HK-2 (cell line): ENCODE results near the gene GRAMD2B.
"Not testable (repeated sequence)": the region's sequence is repeated elsewhere in the genome, so short reads cannot be mapped to it uniquely, and the experiment has no call there.

Experiments
- DNase-seq: peaks from one replicate; pipeline ENCODE4 v3.0.0-alpha.2; 2018; ENCODE audit not compliant: unreplicated experiment

GRAMD2B gene

DNA sequence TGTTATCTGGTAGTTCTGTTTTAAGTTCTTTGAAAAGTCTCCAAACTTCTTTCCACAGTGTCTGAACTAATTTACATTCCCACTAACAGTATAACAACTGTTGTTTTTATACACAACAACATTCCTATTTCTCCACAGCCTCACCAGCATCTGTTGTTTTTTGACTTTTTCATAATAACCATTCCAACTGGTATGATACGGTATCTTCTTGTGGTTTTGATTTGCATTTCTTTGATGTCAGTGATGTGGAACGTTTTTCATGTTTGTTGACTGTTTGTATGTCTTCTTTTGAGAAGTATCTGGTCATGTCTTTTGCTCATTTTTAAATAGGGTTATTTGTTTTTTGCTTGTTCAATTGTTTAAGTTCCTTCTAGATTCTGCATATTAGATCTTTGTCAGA is 12.6 kb upstream of the GRAMD2B start:
- DNase-seq: no peak

DNA sequence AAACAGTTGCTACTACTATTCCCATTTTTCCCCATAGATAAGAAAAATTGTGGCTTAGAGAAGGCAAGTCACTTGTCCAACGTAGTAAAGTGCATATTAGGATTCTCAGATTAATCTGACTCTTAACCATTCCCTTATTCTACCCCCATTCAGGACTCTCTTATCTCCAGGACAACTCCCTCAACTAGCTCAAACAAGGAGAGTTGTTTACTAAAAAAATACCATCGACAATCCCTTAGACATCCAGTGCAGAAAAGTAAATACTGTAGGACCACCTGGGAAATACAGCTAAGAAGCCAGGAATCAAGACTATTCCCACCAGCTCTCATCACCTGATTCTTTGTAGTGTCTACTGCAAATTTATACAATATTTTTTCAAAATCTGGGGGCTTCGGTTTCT is 9.4 kb upstream of the GRAMD2B start:
- no peak for DNase-seq

GRCh38 chr5:126414874-126415502 is 8.2 kb upstream of the GRAMD2B start:
- DNase-seq: no peak

GRCh38 chr5:126415789-126416188 is 7.4 kb upstream of the GRAMD2B start:
- no peak for DNase-seq

- no peak for DNase-seq
These were observed 6.8 kb upstream of the GRAMD2B start for GRCh38 chr5:126416266-126416925.

DNA sequence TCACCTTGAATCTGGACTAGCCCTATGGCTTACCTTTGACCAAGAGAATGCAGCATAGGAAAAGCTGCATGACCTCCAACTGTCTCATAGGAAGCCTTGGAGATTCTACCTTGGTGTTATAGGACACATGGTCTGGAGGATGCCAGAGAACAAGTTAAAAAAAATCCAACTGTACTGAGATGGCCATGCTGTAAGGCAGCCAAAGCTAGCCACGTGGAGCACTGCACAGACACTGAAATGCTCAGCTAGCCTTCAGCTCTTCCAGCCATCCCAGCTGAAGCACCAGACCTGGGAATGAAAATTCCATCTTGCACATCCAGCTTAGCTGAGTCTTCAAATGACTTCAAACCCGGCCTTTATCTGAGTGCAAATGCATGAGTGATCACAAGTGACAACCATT is 6.0 kb upstream of the GRAMD2B start:
- no peak for DNase-seq

DNA sequence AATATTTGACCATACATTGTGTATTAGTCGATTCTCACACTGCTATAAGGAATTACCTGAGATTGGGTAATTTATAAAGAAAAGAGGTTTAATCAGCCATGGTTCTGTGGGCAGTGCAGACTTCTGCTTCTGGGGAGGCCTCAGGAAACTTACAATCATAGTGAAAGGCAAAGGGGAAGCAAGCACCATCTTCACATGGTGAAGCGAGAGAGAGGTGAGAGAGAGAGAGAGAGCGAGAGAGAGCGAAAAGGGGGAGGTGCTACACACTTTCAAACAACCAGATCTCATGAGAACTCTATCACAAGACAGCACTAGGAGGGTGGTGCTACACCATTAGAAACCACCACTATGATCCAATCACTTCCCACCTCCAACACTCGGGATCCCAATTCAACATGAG is 4.1 kb upstream of the GRAMD2B start:
- DNase-seq: no peak

DNA sequence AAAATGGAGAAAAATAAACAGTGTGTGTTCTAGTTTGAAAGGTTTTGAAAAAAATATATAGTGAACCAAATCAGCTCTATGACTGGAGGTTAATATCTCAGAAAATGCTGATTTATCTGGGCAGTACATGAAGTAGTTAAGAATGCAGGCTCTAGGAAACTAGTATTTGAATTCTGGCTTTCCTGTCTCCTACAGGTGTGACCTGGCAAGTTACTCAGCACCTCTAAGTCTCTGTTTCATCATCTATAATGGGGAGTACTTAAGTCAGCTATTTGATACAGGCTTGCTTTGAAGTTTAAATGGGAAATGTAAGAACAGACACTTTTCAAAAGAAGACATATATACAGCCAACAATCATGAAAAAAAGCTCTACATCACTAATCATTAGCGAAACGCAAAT is 5.2 kb downstream of the GRAMD2B start:
- DNase-seq: no peak

DNA sequence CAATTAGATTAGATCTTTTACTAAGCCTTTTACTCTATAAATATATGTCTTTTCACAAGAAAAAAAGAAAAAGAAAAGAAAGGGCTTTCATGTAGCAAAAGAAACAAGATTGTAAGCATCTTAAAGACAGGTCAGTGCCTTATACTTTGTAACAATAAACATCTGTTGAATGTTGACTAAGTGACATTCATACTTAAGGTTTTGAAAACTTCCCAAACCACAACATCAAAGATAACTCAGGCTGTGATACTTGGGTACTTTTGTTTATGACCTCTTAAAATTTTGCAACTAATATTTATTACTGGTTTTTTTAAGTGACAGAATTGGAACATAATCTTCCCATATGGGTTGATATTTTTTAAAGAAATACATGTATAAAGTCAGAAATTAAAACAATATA is 7.4 kb downstream of the GRAMD2B start:
- DNase-seq: no peak

- DNase-seq: no peak
These were observed 10.5 kb downstream of the GRAMD2B start for GRCh38 chr5:126433701-126434100.

DNA sequence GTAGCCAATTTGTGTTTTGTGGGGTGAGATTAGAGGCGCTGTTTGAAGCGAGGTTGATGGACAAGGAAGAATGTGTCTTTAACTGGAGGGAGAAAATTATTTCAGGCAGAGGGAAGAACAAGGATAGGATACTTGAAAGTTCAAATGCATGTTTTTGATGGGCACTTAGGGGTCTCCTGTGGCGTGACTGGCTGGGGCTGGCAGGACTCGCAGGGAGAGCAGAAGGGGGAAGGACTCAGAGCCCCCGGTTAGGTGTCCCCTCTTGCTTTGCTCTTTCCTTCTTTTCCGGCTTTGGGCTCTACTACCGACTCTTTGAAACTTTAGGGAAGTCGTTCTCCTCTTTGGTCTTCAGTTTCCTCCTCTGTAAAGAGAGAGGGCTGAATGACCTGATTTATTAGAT is 12.1 kb downstream of the GRAMD2B start:
- no peak for DNase-seq

DNA sequence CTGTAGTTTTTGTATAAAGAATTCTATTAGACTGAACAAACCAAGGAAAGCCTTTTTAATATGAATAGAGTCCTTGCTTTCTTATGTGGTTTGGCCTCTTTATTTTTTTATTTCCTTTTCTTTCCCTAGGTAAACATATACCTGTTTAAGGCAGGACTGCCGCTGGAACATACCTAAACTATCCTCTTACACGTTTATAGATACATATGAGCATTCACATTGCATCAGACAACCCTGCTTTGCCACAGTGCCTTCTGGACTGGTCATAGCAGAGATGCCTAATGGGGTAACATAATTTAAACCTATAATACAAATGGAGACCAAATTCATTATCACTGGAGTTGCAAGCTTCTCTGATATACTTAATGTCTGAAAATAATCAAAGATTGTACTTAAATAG is 12.5 kb downstream of the GRAMD2B start:
- DNase-seq: no peak

DNA sequence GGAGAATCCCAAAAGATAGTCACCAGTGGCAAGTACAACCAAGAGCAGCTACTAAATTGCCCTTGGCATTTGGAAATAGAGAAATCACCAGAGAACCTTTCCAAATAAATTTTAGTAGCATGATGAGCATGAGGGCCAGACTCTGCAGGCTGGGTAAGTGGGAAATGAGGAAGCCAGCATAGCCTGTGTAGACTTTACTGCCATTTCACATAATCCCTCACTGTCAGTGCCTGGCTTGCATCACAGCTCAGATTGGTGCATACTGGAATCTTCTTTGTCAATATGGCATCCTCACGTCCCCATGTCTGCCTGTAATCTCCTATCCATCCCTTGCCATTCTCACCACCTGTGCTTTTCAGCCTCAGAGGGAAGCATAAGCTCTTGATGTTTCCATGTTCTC is 14.5 kb downstream of the GRAMD2B start:
- no peak for DNase-seq

- no peak for DNase-seq
These were observed 15.1 kb downstream of the GRAMD2B start for GRCh38 chr5:126438267-126438666.

- DNase-seq: no peak
These were observed 15.7 kb downstream of the GRAMD2B start for GRCh38 chr5:126438868-126439267.

GRCh38 chr5:126439724-126440123 is 16.5 kb downstream of the GRAMD2B start:
- not testable (repeated sequence) for DNase-seq

DNA sequence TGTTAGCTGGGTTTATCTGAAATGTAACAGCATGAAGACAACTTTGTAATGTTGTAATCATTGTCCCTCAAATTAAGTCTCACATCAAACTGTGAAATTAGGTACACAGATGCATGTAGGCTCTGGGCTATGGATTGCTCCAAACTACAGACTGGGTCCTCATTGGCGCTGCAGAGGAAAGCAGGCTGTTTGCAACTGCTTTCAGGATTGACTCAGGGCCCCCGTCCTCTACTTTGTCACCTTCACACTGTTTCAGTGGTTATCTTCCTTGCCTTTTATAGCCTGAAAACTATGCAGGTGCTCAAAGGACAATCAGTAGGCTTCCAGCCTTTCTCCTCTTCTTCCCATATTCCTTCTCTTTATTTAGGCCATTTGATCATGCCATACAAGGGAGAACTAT is 18.0 kb downstream of the GRAMD2B start:
- DNase-seq: no peak

DNA sequence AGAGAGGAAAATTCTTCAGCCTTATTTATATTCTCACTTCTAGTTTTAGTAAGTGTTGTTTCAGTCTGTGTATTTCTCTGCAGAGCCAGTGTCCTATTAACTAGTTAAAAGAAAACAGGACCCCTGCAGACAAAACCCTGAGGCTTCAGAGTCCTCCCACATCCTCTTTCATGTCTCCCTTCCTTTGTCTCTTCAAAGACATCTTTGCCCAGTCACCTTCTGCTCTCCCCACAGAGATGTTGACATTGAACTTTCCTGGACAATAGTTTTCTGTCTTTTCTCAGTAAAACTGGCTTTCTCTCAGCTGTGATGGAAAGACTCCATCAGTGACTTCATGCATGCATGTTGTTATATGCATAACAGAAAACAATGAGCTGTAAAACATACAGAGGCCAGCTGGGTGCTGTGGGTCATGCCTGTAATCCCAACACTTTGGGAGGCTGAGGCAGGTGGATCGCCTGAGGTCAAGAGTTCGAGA is 20.2 kb downstream of the GRAMD2B start:
- DNase-seq: no peak

- no peak for DNase-seq
These were observed 20.9 kb downstream of the GRAMD2B start for GRCh38 chr5:126444137-126444536.

DNA sequence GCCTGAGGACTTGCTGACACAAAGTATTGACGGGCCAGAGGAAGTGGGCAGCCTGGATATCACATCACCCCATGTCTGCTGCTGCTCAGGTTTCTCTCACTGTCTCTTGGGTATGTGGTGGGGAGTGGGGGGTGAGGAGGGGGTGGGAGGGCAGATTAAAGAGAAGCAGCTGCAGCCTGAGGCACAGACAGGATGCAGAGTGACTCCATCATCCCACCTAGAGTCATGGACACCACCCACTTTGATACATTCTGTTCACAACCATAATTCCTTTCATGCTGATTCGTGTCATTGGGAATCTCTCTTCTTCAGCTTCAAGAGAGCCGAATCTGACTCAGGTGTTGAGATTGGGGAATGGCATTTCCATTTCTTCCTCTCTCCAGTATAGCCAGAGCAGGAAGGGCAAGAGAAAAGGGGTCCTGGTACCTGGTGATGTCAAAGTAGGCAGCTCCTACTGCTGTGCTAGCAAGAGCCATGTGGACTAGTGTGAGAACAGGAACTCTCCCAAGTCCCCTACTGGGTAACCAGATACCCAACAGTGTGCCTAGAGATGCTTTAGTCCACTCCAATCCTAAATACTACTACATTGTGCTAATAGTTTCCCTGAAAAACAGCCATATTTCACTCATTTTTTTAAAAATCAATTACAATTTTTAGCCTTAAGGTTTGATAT is 22.4 kb downstream of the GRAMD2B start:
- no peak for DNase-seq

- no peak for DNase-seq
These were observed 23.5 kb downstream of the GRAMD2B start for GRCh38 chr5:126446498-126447224.

DNA sequence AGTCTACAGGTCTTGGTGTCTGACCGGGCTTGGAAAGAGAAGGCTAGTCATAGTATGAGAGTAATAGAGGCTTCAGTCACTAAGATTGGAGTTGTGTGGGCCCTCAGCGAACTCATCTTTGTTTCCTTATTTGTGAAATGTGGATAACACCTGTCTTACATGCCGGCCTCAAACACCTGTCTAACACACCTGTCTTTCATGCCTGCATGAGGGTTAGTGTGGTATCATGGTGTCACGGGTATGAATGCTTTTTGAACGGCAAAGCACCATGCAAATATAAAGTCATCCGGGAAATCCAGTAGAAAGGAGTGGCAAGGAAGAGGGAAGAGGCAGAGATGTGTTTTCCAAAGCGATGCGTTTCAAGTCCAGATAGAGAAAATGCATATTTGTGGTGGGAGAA is 25.5 kb downstream of the GRAMD2B start:
- no peak for DNase-seq
